Mammary epithelial cell (primary cell): ENCODE measurements around the gene SPECC1.

Experiments
- EZH2 ChIP-seq: IDR thresholded peaks from 2 replicates; pipeline ENCODE4 v1.6.1; 2012; ENCODE audit warnings: low read length, inconsistent platforms, borderline replicate concordance
- TF ChIP-seq, protein P1 (sequence below), 2 donors: IDR thresholded peaks in 1 of 2; conservative IDR thresholded peaks in 1 of 2; 2 replicates each; pipeline ENCODE4 v1.5.1; 2011 to 2012; ENCODE audit warnings: inconsistent platforms in 2 of 2, low read length in 2 of 2, mild to moderate bottlenecking in 2 of 2, control low read depth in 1 of 2, low read depth in 1 of 2; ENCODE audit not compliant: insufficient read depth in 1 of 2; ENCODE audit errors: extremely low read depth in 1 of 2

DNA sequence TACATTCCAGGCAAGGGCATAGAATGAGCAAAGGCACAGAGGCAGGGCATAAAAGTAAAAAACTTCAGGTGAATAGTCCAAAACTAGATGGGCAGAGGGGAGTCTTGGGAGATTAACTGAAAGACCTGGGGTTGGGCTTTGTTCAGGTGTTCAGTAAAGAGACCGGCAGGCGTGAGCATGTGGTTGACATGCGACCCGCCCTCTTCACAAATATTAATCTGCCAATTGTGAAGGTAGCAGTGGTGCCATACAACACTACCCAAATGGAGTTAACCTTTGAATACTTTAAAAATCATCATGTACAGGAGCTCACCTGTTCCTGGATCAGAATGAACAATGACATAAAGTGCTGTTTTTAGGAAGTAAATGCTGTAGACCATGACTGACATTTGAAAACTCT, 232.7 kb downstream of the SPECC1 start:
- TF ChIP-seq, protein P1, sequence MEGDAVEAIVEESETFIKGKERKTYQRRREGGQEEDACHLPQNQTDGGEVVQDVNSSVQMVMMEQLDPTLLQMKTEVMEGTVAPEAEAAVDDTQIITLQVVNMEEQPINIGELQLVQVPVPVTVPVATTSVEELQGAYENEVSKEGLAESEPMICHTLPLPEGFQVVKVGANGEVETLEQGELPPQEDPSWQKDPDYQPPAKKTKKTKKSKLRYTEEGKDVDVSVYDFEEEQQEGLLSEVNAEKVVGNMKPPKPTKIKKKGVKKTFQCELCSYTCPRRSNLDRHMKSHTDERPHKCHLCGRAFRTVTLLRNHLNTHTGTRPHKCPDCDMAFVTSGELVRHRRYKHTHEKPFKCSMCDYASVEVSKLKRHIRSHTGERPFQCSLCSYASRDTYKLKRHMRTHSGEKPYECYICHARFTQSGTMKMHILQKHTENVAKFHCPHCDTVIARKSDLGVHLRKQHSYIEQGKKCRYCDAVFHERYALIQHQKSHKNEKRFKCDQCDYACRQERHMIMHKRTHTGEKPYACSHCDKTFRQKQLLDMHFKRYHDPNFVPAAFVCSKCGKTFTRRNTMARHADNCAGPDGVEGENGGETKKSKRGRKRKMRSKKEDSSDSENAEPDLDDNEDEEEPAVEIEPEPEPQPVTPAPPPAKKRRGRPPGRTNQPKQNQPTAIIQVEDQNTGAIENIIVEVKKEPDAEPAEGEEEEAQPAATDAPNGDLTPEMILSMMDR (conservative IDR thresholded peaks at IDR 0.05 in 1 of 2, IDR thresholded peaks at IDR 0.05 in 1 of 2; ENCODE audit: extremely low read depth in 1 of 2, insufficient read depth in 1 of 2, low read depth in 1 of 2, low read length in 2 of 2) = no peak
- TF ChIP-seq EZH2 = no peak
